Measurements from ENCODE around the gene AQP6.

The AQP6 gene

DNA sequence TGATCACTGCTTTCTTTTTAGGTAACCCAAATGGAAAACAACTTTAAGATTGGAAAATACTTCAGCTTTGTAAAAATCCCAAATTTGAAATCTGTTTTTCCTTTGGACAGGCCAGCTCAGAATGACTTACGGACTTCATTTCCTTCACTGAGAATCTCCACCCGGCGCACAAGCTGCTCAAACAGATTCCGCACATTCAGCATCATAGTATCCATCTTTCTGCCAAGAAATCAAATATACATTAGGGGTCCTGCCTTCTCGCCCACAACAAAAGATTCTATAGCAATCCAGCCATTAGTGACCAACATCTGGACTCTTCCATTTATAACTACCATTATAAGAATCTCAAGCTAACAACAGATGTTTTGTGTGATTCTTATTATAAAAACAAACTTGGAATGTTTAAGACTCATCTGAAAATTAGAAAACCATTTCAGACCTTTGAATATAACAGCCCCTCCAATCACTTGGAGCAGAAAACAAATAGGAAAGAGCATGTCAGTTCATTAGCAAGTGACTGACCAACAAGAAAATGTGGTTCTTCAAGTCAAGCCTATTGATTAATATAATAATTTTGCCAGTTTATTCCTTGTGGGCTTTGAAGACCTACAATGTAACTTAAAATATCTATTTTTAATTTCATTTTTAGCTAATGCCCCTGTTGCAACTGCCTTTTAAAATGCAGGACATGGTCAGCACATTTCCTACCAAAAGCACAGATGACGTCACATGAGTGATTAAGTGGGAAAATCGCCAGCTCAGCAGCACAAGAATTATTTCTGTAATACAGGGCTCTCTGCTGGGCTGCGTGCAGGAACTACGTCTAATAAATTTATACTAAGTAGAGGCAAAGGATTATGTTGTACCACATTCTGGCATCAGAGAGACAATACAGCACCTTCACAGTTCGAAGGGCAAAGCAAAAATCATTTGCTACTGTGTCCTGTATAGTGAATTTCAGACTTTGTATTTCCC is 44.0 kb downstream of the AQP6 start:
- H3K9me3 ChIP-seq (ENCODE audit: insufficient read depth, low read depth, low read length) = no peaks in the 10 kb centered on the region
- H3K4me3 ChIP-seq (ENCODE audit: low read length) = no peak overlapping the region
- no peaks in the 10 kb centered on the region for H3K27me3 ChIP-seq (ENCODE audit: insufficient read depth, low read length)
- no peak overlapping the region for H3K9ac ChIP-seq (ENCODE audit: low read depth, low read length)
- H3K4me1 ChIP-seq (ENCODE audit: insufficient read depth, low read length) = 0 out of 2 replicates have a peak, but pooled peaks cover 5% of the 10 kb centered on the region
- 94% methylated on average over 10 of the region's 10 CpGs for WGBS
- no peak overlapping the region for H3K27ac ChIP-seq (ENCODE audit: low read depth, low read length)
- H3K36me3 ChIP-seq (ENCODE audit: insufficient read depth, low read length) = peaks cover 29% of the 10 kb centered on the region

DNA sequence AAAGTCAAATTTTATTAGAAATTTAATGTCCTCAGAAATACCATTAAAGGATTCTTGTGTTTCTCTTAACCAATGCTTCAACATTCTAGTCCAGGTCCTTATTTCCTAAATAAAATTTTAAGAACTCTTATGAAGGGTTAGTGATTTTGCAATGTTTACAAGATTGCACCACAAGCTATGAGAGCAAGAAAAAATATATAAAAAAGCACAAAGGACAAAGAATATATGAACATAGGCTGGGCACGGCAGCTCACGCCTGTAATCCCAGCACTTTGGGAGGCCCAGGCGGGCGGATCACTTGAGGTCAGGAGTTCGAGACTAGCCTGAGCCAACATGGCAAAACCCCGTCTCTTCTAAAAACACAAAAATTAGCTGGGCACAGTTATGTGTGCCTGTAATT is 44.9 kb downstream of the AQP6 start:
- no peak overlapping the region for H3K4me3 ChIP-seq (ENCODE audit: low read length)
- H3K27ac ChIP-seq (ENCODE audit: low read depth, low read length) = no peak overlapping the region
- peaks cover 29% of the 10 kb centered on the region for H3K36me3 ChIP-seq (ENCODE audit: insufficient read depth, low read length)
- WGBS = 96% methylated on average over 6 of the region's 6 CpGs
- no peaks in the 10 kb centered on the region for H3K27me3 ChIP-seq (ENCODE audit: insufficient read depth, low read length)
- no peak overlapping the region for H3K9ac ChIP-seq (ENCODE audit: low read depth, low read length)
- no peaks in the 10 kb centered on the region for H3K9me3 ChIP-seq (ENCODE audit: insufficient read depth, low read depth, low read length)
- 0 out of 2 replicates have a peak, but pooled peaks cover 5% of the 10 kb centered on the region for H3K4me1 ChIP-seq (ENCODE audit: insufficient read depth, low read length)

DNA sequence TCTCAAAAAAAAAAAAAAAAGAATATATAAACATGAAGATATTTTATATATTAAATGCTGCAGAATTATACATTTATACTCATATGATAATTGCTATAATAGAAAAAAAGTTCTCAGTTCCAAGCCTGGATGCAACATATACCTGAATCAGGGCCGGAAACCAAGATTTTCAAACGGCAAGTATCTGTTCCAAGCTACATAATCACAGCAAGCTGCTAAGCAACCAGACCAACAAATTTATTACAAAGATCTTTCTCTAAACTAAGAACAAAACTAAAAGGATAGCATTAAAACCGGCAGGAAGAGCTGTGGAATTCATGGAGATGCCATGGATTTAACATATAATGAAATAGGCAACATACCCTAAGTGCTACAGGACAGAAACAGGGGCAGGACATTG is 45.4 kb downstream of the AQP6 start:
- WGBS = 79% methylated on average over 3 of the region's 3 CpGs
- Histone ChIP-seq H3K4me1 (ENCODE audit: insufficient read depth, low read length) (0 out of 2 replicates have a peak, but pooled peaks cover 5% of the 10 kb centered on the region), H3K4me3 (ENCODE audit: low read length) (no peak overlapping the region), H3K9ac (ENCODE audit: low read depth, low read length) (no peak overlapping the region), H3K27me3 (ENCODE audit: insufficient read depth, low read length) (no peaks in the 10 kb centered on the region), H3K36me3 (ENCODE audit: insufficient read depth, low read length) (peaks cover 26% of the 10 kb centered on the region), H3K9me3 (ENCODE audit: insufficient read depth, low read depth, low read length) (no peaks in the 10 kb centered on the region), H3K27ac (ENCODE audit: low read depth, low read length) (no peak overlapping the region)

DNA sequence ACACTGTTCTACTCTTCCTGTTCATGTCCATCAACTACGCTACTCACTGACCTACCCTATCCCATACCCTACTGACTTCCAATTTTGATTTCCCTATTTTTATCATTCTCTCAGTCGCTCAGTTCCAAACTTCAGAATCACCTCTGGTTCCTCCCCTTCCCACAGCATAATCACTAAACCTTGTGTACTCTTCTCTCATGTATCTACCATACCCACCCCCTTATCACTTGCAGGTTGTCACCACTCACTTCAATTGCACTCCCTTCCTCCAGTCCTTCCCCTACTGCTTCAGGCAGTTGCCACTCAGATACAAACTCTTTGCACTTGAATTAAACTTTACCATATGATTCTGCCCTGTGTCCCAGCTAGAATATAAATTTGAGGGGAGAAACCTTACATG is 46.2 kb downstream of the AQP6 start:
- Histone ChIP-seq H3K9ac (ENCODE audit: low read depth, low read length) (no peak overlapping the region), H3K36me3 (ENCODE audit: insufficient read depth, low read length) (peaks cover 18% of the 10 kb centered on the region), H3K9me3 (ENCODE audit: insufficient read depth, low read depth, low read length) (no peaks in the 10 kb centered on the region), H3K27ac (ENCODE audit: low read depth, low read length) (no peak overlapping the region), H3K4me3 (ENCODE audit: low read length) (no peak overlapping the region), H3K4me1 (ENCODE audit: insufficient read depth, low read length) (0 out of 2 replicates have a peak, but pooled peaks cover 5% of the 10 kb centered on the region), H3K27me3 (ENCODE audit: insufficient read depth, low read length) (no peaks in the 10 kb centered on the region)
- WGBS = 92% methylated on average over 2 of the region's 2 CpGs

DNA sequence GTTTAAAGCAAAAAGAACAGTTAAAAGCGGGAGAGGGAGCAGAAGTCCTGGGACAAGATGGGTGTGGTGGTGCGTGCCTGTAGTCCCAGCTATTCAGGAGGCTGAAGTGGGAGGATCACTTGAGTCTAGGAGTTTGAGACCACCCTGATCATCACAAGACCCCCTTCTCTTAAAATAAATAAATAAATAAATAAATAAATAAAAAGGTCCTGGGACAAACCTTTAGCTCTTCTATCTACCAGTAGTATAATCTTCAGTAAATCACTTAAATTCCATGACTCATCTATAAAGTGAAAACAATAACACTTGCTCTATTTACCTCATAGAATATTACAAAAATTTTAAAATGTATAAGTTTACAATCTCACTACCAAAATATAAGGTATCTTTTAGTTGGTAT is 46.8 kb downstream of the AQP6 start:
- no peaks in the 10 kb centered on the region for H3K27me3 ChIP-seq (ENCODE audit: insufficient read depth, low read length)
- WGBS = 100% methylated on average over 2 of the region's 2 CpGs
- H3K36me3 ChIP-seq (ENCODE audit: insufficient read depth, low read length) = peaks cover 13% of the 10 kb centered on the region
- no peak overlapping the region for H3K27ac ChIP-seq (ENCODE audit: low read depth, low read length)
- H3K9ac ChIP-seq (ENCODE audit: low read depth, low read length) = no peak overlapping the region
- H3K9me3 ChIP-seq (ENCODE audit: insufficient read depth, low read depth, low read length) = no peaks in the 10 kb centered on the region
- H3K4me1 ChIP-seq (ENCODE audit: insufficient read depth, low read length) = 0 out of 2 replicates have a peak, but pooled peaks cover 5% of the 10 kb centered on the region
- no peak overlapping the region for H3K4me3 ChIP-seq (ENCODE audit: low read length)

DNA sequence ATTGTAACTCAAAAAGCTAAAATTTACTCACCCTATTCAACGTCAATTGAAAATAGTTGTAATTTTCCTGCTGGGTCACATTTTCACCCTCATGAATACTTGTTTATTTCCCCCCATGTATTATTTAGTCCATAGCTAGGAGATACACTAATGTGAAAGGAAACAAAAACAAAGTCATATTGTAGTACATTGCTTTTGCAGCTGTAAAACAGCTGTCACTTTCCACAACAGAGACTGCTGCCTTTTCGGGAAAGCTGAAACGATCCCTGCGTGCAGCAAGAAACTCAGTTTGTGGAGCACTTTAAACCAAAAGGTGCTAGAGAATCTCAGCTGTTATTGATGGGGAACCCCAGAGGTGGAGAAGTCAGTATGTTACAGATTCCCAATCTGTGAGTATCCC is 48.3 kb downstream of the AQP6 start:
- Histone ChIP-seq H3K27ac (ENCODE audit: low read depth, low read length) (no peak overlapping the region), H3K9ac (ENCODE audit: low read depth, low read length) (no peak overlapping the region), H3K4me3 (ENCODE audit: low read length) (no peak overlapping the region), H3K4me1 (ENCODE audit: insufficient read depth, low read length) (peaks cover 8% of the 10 kb centered on the region; the same call in 1 of the 2 replicates), H3K9me3 (ENCODE audit: insufficient read depth, low read depth, low read length) (no peaks in the 10 kb centered on the region), H3K27me3 (ENCODE audit: insufficient read depth, low read length) (no peaks in the 10 kb centered on the region), H3K36me3 (ENCODE audit: insufficient read depth, low read length) (peaks cover 3% of the 10 kb centered on the region; the same call in 1 of the 2 replicates)
- 95% methylated on average over 4 of the region's 4 CpGs for WGBS

DNA sequence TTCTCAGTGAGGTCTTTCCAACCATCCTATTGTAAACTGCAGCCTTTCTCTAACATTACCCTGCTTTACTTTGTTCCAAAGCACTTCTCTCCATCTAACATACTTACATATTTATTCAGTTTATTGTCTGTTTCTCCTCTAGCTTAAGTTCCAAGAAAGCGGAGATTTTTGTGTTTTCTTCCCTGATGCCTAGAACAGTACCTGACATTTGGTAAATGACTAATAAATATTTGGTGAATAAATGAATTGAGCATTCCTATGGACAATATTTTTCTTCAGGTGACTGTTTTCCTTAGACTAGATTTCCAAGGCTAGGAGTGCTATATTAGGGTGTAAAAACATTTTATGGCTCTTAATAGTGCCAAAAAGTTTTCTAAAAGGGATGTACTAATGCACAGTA is 50.2 kb downstream of the AQP6 start:
- Histone ChIP-seq H3K36me3 (ENCODE audit: insufficient read depth, low read length) (no peaks in the 10 kb centered on the region), H3K27ac (ENCODE audit: low read depth, low read length) (no peak overlapping the region), H3K9ac (ENCODE audit: low read depth, low read length) (no peak overlapping the region), H3K4me3 (ENCODE audit: low read length) (no peak overlapping the region), H3K4me1 (ENCODE audit: insufficient read depth, low read length) (peaks cover 8% of the 10 kb centered on the region; the same call in 1 of the 2 replicates), H3K27me3 (ENCODE audit: insufficient read depth, low read length) (no peaks in the 10 kb centered on the region), H3K9me3 (ENCODE audit: insufficient read depth, low read depth, low read length) (no peaks in the 10 kb centered on the region)
- 100% methylated on average over 1 of the region's 1 CpG for WGBS

DNA sequence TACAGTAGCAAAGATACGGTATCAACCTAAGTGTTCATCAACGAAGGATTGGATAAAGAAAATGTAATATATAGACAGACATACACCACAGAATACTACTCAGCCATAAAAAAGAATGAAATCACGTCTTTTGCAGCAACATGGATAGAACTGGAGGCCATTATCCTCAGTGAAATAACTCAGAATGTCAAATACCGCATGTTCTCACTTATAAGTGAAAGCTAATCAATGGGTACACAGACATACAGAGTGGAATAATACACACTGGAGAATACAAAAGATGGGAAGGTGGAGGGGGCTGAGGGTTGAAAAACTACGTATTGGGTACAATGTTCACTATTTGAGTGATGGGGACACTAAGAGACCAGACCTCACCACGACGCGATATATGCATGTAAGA is 51.5 kb downstream of the AQP6 start:
- 77% methylated on average over 6 of the region's 8 CpGs for WGBS
- Histone ChIP-seq H3K9me3 (ENCODE audit: insufficient read depth, low read depth, low read length) (no peaks in the 10 kb centered on the region), H3K4me3 (ENCODE audit: low read length) (peak overlapping the region; percentile 80), H3K27ac (ENCODE audit: low read depth, low read length) (no peak overlapping the region), H3K36me3 (ENCODE audit: insufficient read depth, low read length) (no peaks in the 10 kb centered on the region), H3K27me3 (ENCODE audit: insufficient read depth, low read length) (no peaks in the 10 kb centered on the region), H3K9ac (ENCODE audit: low read depth, low read length) (peak overlapping the region; percentile 70; the same call in 1 of the 2 replicates), H3K4me1 (ENCODE audit: insufficient read depth, low read length) (peaks cover 3% of the 10 kb centered on the region; the same call in 1 of the 2 replicates)

DNA sequence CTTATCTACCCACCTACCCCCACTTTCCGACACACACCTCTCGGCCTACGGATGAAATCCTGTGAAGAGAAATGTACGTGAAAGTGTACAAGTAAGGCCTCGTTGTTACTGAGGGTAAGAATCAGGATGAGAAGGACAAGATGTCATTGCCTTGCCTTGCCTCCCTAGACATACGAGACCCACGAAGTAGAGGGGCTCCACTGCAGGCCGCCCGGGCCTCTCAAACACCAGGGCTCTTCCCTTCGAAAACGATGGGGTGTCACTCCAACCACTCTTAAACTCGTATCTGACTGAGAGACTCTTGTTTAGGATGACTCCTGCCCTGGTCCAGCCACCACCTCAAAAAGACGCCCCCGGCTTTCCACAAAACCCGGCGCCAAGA is 52.0 kb downstream of the AQP6 start:
- H3K27ac ChIP-seq (ENCODE audit: low read depth, low read length) = peak overlapping the region; percentile 47; the same call in 1 of the 2 replicates
- peak overlapping the region; percentile 80 for H3K4me3 ChIP-seq (ENCODE audit: low read length)
- H3K9ac ChIP-seq (ENCODE audit: low read depth, low read length) = peak overlapping the region; percentile 70
- H3K27me3 ChIP-seq (ENCODE audit: insufficient read depth, low read length) = no peaks in the 10 kb centered on the region
- no peaks in the 10 kb centered on the region for H3K36me3 ChIP-seq (ENCODE audit: insufficient read depth, low read length)
- 2% methylated on average over 15 of the region's 16 CpGs for WGBS
- H3K4me1 ChIP-seq (ENCODE audit: insufficient read depth, low read length) = peaks cover 3% of the 10 kb centered on the region; the same call in 1 of the 2 replicates
- no peaks in the 10 kb centered on the region for H3K9me3 ChIP-seq (ENCODE audit: insufficient read depth, low read depth, low read length)

DNA sequence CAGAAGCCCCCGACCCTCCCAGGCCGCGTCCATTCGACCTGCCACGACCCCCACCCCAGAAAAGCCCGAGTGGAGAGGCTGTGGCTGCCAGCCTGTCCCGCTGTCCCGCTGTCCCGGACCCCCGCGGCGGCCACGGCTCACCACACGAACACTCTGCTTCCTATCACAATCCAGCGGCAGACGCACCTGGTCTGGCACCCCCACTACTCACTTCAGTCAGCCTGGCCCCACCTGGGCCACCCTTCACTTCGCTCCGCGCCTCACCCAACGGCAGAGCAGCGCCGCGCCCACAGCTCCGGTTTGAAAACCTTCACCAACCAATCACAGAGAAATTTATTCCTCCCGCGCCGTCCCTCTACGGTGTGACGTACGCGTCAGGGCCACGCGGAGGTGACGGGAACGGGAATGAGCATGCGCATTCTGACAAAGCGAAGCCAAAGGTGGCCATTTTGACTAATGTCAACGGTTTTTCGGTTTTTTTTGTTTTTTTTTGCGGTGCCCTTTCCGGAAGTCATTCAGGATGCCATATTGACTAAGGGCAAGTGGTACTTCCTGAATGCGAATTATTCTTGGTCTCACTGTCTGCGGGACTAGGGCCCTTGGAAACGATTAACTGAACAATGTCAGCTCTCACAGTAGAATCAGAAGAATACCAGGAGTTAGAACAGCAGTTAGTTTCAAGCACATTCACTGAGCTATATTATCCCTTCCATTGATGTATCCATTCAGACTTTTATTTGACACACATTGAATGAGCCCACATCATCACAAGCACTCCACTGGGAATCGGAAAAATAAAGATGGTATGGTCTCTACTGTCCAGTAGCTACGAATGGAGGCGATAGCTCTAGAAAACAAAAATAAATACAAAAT is 52.7 kb downstream of the AQP6 start, which contains the start of gene RACGAP1:
RACGAP1 (minus strand) TSS at position 308 of the 873 bp plus-strand sequence. CDS start 8,779 bp downstream, outside the sequence.
- H3K9ac ChIP-seq (ENCODE audit: low read depth, low read length) = peak within 1 kb of the TSS; percentile 70
- WGBS = 3% methylated on average over 45 of the region's 47 CpGs
- H3K36me3 ChIP-seq (ENCODE audit: insufficient read depth, low read length) = no peaks in the 10 kb centered on the region
- H3K27me3 ChIP-seq (ENCODE audit: insufficient read depth, low read length) = no peaks in the 10 kb centered on the region
- H3K4me3 ChIP-seq (ENCODE audit: low read length) = peak within 1 kb of the TSS; percentile 80
- peaks cover 3% of the 10 kb centered on the region; the same call in 1 of the 2 replicates for H3K4me1 ChIP-seq (ENCODE audit: insufficient read depth, low read length)
- peak within 1 kb of the TSS; percentile 47; the same call in 1 of the 2 replicates for H3K27ac ChIP-seq (ENCODE audit: low read depth, low read length)
- no peaks in the 10 kb centered on the region for H3K9me3 ChIP-seq (ENCODE audit: insufficient read depth, low read depth, low read length)

All from HUES64 (cell line).